Esophagus squamous epithelium (tissue), 5 donors: ENCODE measurements around the gene NHS. TPM values are rescaled to one million over a fixed set of nuclear protein-coding genes. Genes with fewer than 3 reads are reported as not detected.

Experiments used
- DNase-seq: peaks from one replicate; lab custom pipeline; 2025; lab: John Stamatoyannopoulos, UW
- H3K27ac ChIP-seq, 4 donors: fragments of 200-600 bp; sonication (generic); one replicate each; pipeline ENCODE4 v1.5.1; 2016 to 2019; ENCODE audit warnings: mild to moderate bottlenecking in 1 of 4
- H3K27me3 ChIP-seq, 4 donors: fragments of 200-600 bp; sonication (generic); 1 replicate in 3 of 4; 2 replicates in 1 of 4; pipeline versions ENCODE4 v1.5.1 to v1.6.0; 2017 to 2021; ENCODE audit warnings: antibody characterized with exemption in 1 of 4
- H3K36me3 ChIP-seq, 3 donors: fragments of 200-600 bp; sonication (generic); one replicate each; pipeline ENCODE4 v1.5.1; 2016 to 2019
- H3K4me1 ChIP-seq, 3 donors: fragments of 200-600 bp; sonication (generic); one replicate each; pipeline ENCODE4 v1.5.1; 2017 to 2019
- H3K4me3 ChIP-seq, 4 donors: fragments of 200-600 bp; sonication (generic); 1 replicate in 3 of 4; 2 replicates in 1 of 4; pipeline ENCODE4 v1.5.1; 2016 to 2019; ENCODE audit warnings: mild to moderate bottlenecking in 2 of 4, moderate library complexity in 1 of 4
- H3K9me3 ChIP-seq, 3 donors: fragments of 200-600 bp; sonication (generic); one replicate each; pipeline ENCODE4 v1.5.1; 2016 to 2019
- CTCF ChIP-seq, 6 experiments: fragments of 450-650 bp in 4 of 6; fragments of 200-600 bp in 2 of 6; sonication (generic) in 2 of 6; IDR thresholded peaks; one replicate each; pipeline ENCODE4 v1.5.1; 2016 to 2019; ENCODE audit warnings: antibody characterized with exemption in 6 of 6, mild to moderate bottlenecking in 4 of 6, moderate library complexity in 4 of 6
- POLR2A ChIP-seq, 4 donors: fragments of 450-650 bp; IDR thresholded peaks; one replicate each; pipeline ENCODE4 v1.6.1; 2017; ENCODE audit warnings: antibody characterized with exemption in 4 of 4, mild to moderate bottlenecking in 4 of 4, moderate library complexity in 3 of 4
- WGBS, 2 donors: methylation state at CpG; one replicate each; pipeline ENCODE4 v1.1.5; 2018; 5-methylcytosine and 5-hydroxymethylcytosine counted together
- intact Hi-C: fragments of 100-400 bp; cut with DNase I; formaldehyde crosslinking; loops from one replicate; pipeline ENCODE4 v1.15.0; 2022
- total RNA-seq, 4 donors: library from RNA; depleted of rRNA; stranded (reverse); fragments of >200 nt; gene quantifications; one replicate each; pipeline ENCODE4 v1.1.0, GENCODE V29; 2016
- donor health status: DM: yes; HTN: yes; CAD: no.

NHS gene
- total RNA-seq, 4 donors from 2014 or later, result 1.2 to 3.4 (median 2.6) TPM

GRCh38 chrX:17397074-17397473 is 22.1 kb downstream of the NHS start:
- Histone ChIP-seq H3K4me1 (no peaks in the 10 kb centered on the region), H3K4me3 (no peak overlapping the region), H3K36me3 (no peaks in the 10 kb centered on the region), H3K9me3 (peaks cover 0 to 5% (median 0%) of the 10 kb centered on the region in 3 donors), H3K27ac (no peak overlapping the region), H3K27me3 (no peaks in the 10 kb centered on the region)
- WGBS, 2 donors, result 67 to 76% methylated on average over 1 to 2 of the region's 2 CpGs
- intact Hi-C loops, result no loop called here
- TF ChIP-seq CTCF (IDR thresholded peaks at IDR 0.05) (no peak), POLR2A (IDR thresholded peaks at IDR 0.05) (no peak)
- no peak for DNase-seq

- intact Hi-C loops, result no loop called here
- WGBS, 2 donors, result 28 to 29% methylated on average over 2 of the region's 2 CpGs
- DNase-seq, result no peak
- Histone ChIP-seq H3K36me3 (no peaks in the 10 kb centered on the region), H3K27ac (no peak overlapping the region), H3K27me3 (no peaks in the 10 kb centered on the region), H3K9me3 (peaks cover 0 to 4% (median 0%) of the 10 kb centered on the region in 3 donors), H3K4me3 (no peak overlapping the region), H3K4me1 (peaks cover 0 to 9% (median 0%) of the 10 kb centered on the region in 3 donors)
- TF ChIP-seq POLR2A (IDR thresholded peaks at IDR 0.05), result no peak
- TF ChIP-seq CTCF (IDR thresholded peaks at IDR 0.05), result no peak
Measured at GRCh38 chrX:17403189-17403691, 28.2 kb downstream of the NHS start.

GRCh38 chrX:17403972-17404371 is 29.0 kb downstream of the NHS start:
- intact Hi-C loops, result no loop called here

GRCh38 chrX:17405225-17405969 is 30.4 kb downstream of the NHS start:
- no peak for DNase-seq
- intact Hi-C loops, result no loop called here
- Histone ChIP-seq H3K4me3 (no peak overlapping the region), H3K36me3 (no peaks in the 10 kb centered on the region), H3K27ac (no peak overlapping the region), H3K9me3 (no peaks in the 10 kb centered on the region), H3K27me3 (no peaks in the 10 kb centered on the region), H3K4me1 (peaks cover 0 to 9% (median 0%) of the 10 kb centered on the region in 3 donors)
- 39 to 49% methylated on average over 3 to 5 of the region's 5 CpGs for WGBS, 2 donors
- no peak for TF ChIP-seq POLR2A (IDR thresholded peaks at IDR 0.05)
- no peak for TF ChIP-seq CTCF (IDR thresholded peaks at IDR 0.05)

More at GRCh38 chrX:17403972-17404371, 29.0 kb downstream of the NHS start:
- H3K36me3 ChIP-seq, result no peaks in the 10 kb centered on the region
- H3K9me3 ChIP-seq, result no peaks in the 10 kb centered on the region
- no peak overlapping the region for H3K4me3 ChIP-seq
- no peak for TF ChIP-seq CTCF (IDR thresholded peaks at IDR 0.05)
- no peak for TF ChIP-seq POLR2A (IDR thresholded peaks at IDR 0.05)
- WGBS, 2 donors, result 49 to 77% methylated on average over 3 of the region's 3 CpGs
- no peaks in the 10 kb centered on the region for H3K27me3 ChIP-seq
- no peak overlapping the region for H3K27ac ChIP-seq
- peaks cover 0 to 9% (median 0%) of the 10 kb centered on the region in 3 donors for H3K4me1 ChIP-seq
- no peak for DNase-seq

GRCh38 chrX:17409566-17410290 is 34.7 kb downstream of the NHS start:
- Histone ChIP-seq H3K4me3 (no peak overlapping the region), H3K36me3 (no peaks in the 10 kb centered on the region), H3K9me3 (no peaks in the 10 kb centered on the region), H3K27ac (no peak overlapping the region), H3K4me1 (peaks cover 0 to 31% (median 8%) of the 10 kb centered on the region in 3 donors), H3K27me3 (no peaks in the 10 kb centered on the region)
- intact Hi-C loops, result loop anchor here (10.0 kb wide), 1 partner anchor 75 kb away; no protein-coding TSS in a partner anchor
- 85 to 89% methylated on average over 3 of the region's 3 CpGs for WGBS, 2 donors
- DNase-seq, result no peak
- no peak for TF ChIP-seq CTCF (IDR thresholded peaks at IDR 0.05)
- no peak for TF ChIP-seq POLR2A (IDR thresholded peaks at IDR 0.05)
